AG09309 (cell line): ENCODE results near the gene ITGAL.
"Not testable (repeated sequence)": the region's sequence is repeated elsewhere in the genome, so short reads cannot be mapped to it uniquely, and the experiment has no call there.

Source experiments
- DNase-seq: peaks from one replicate; pipeline ENCODE4 v3.0.0-alpha.2; 2010; ENCODE audit warnings: low read depth
- H3K4me3 ChIP-seq: 2 replicates; pipeline ENCODE4 v1.5.1; 2011; ENCODE audit warnings: mild to moderate bottlenecking, low read depth, low read length, moderate library complexity; ENCODE audit not compliant: control insufficient read depth
- CTCF ChIP-seq: IDR thresholded peaks from 2 replicates; pipeline ENCODE4 v1.5.1; 2011; ENCODE audit warnings: mild to moderate bottlenecking, low read depth, low read length, inconsistent platforms; ENCODE audit not compliant: insufficient read depth, control insufficient read depth; ENCODE audit errors: missing control alignments

ITGAL gene

GRCh38 chr16:30445408-30446202, 26.9 kb upstream of the ITGAL start, which contains the start of gene SEPHS2:
Gene SEPHS2 (minus strand): TSS chr16:30445874. CDS start chr16:30445727, 147 bp downstream.
- H3K4me3 ChIP-seq, result peak within 1 kb of the TSS; percentile 68
- peak; percentile 92 for DNase-seq
- peak; percentile 54 for TF ChIP-seq CTCF

- DNase-seq, result no peak
- TF ChIP-seq CTCF, result no peak
- H3K4me3 ChIP-seq, result peak overlapping the region; percentile 68
These were observed 26.3 kb upstream of the ITGAL start for GRCh38 chr16:30446203-30446595.

- H3K4me3 ChIP-seq, result no peak overlapping the region
- no peak for DNase-seq
- TF ChIP-seq CTCF, result no peak
These were observed 24.9 kb upstream of the ITGAL start for GRCh38 chr16:30447512-30448226.

GRCh38 chr16:30449116-30449435, 23.5 kb upstream of the ITGAL start:
- no peak for DNase-seq
- H3K4me3 ChIP-seq, result no peak overlapping the region
- TF ChIP-seq CTCF, result no peak

GRCh38 chr16:30452709-30453580, 19.6 kb upstream of the ITGAL start:
- DNase-seq, H3K4me3 ChIP-seq: not testable (repeated sequence)

GRCh38 chr16:30456302-30456701, 16.2 kb upstream of the ITGAL start:
- no peak overlapping the region for H3K4me3 ChIP-seq
- no peak for TF ChIP-seq CTCF
- DNase-seq, result no peak
